ENCODE measurements around the gene COX5A. TPM values are rescaled to one million over a fixed set of nuclear protein-coding genes. Genes with fewer than 3 reads are reported as not detected.

Gene COX5A
- total and polyA plus RNA-seq, 2 of the 13 experiments (the other 11 are each of a cell fraction or from before 2014, with no cell fraction given): 158 to 218 TPM

- H3K9ac ChIP-seq (ENCODE audit: insufficient read depth, low read depth, low read length): no peak overlapping the region
- BruUV-seq (replicated peaks): no TSS peak
Observed at GRCh38 chr15:74962671-74963070, 24.8 kb upstream of the COX5A start.

More at GRCh38 chr15:74962671-74963070, 24.8 kb upstream of the COX5A start:
- no peak for FAIRE-seq
- no peak for DNase-seq (ENCODE audit: low spot score)
- ChIA-PET CTCF (ENCODE audit: low intra/inter-chr PET ratio, low total read pairs) (no interaction called here), POLR2A (no interaction called here)
- H4K20me1 ChIP-seq (ENCODE audit: insufficient read depth, low read length): no peaks in the 10 kb centered on the region
- H3K79me2 ChIP-seq (ENCODE audit: insufficient read depth, low read length): no peaks in the 10 kb centered on the region
- H2AFZ ChIP-seq (ENCODE audit: low read length): no peak overlapping the region
- no peaks in the 10 kb centered on the region for H3K9me3 ChIP-seq (ENCODE audit: low read length)
- 39% methylated on average over 2 of the region's 2 CpGs for WGBS (ENCODE audit: low lambda C conversion rate)
- in situ Hi-C loops (cut with HindIII; ENCODE audit: extremely low pct_ligation_motif_present, low pct_unique_long_range_greater_than_20kb) (no loop called here), intact Hi-C loops (cut with micrococcal nuclease; ENCODE audit: unreplicated experiment) (no loop called here)
- H3K27me3 ChIP-seq (ENCODE audit: control insufficient read depth in 1 of 2, insufficient read depth in 2 of 2, low read length in 2 of 2): peaks cover 5 to 44% of the 10 kb centered on the region in 2 experiments; a peak in 4 of 5 replicates
- no peak overlapping the region for H3K27ac ChIP-seq (ENCODE audit: extremely low read length, insufficient read depth, low read length)
- ATAC-seq: no peak
- H3K4me2 ChIP-seq (ENCODE audit: low read depth, low read length): no peak overlapping the region
- H3K36me3 ChIP-seq (replicated peaks in 1 of 2; ENCODE audit: control insufficient read depth in 1 of 2, insufficient read depth in 2 of 2, low read length in 2 of 2): no peaks in the 10 kb centered on the region
- H3K4me3 ChIP-seq (replicated peaks in 1 of 3; ENCODE audit: insufficient read depth in 1 of 3, low read depth in 2 of 3, low read length in 3 of 3): no peak overlapping the region
- H3K4me1 ChIP-seq (ENCODE audit: insufficient read depth, low read length): peaks cover 21% of the 10 kb centered on the region
- TF ChIP-seq CREB1 (IDR thresholded peaks at IDR 0.05) (no peak), CREB1 (CRISPR knock-in tag; IDR thresholded peaks at IDR 0.05) (no peak), MTF1 (CRISPR knock-in tag; IDR thresholded peaks at IDR 0.05) (no peak), TEAD2 (CRISPR knock-in tag; IDR thresholded peaks at IDR 0.05) (no peak), TBX3 (IDR thresholded peaks at IDR 0.05; ENCODE audit: borderline replicate concordance) (no peak), LCORL (IDR thresholded peaks at IDR 0.05) (no peak), LCORL (CRISPR knock-in tag; IDR thresholded peaks at IDR 0.05) (no peak), KDM6A (CRISPR knock-in tag; IDR thresholded peaks at IDR 0.05; ENCODE audit: low read depth) (no peak), THYN1 (CRISPR knock-in tag; IDR thresholded peaks at IDR 0.05; ENCODE audit: borderline replicate concordance, low read depth) (no peak), HMGXB3 (CRISPR knock-in tag; IDR thresholded peaks at IDR 0.05; ENCODE audit: borderline replicate concordance) (no peak), ZMYM3 (CRISPR knock-in tag; IDR thresholded peaks at IDR 0.05) (no peak)
- TF ChIP-seq, protein P1, sequence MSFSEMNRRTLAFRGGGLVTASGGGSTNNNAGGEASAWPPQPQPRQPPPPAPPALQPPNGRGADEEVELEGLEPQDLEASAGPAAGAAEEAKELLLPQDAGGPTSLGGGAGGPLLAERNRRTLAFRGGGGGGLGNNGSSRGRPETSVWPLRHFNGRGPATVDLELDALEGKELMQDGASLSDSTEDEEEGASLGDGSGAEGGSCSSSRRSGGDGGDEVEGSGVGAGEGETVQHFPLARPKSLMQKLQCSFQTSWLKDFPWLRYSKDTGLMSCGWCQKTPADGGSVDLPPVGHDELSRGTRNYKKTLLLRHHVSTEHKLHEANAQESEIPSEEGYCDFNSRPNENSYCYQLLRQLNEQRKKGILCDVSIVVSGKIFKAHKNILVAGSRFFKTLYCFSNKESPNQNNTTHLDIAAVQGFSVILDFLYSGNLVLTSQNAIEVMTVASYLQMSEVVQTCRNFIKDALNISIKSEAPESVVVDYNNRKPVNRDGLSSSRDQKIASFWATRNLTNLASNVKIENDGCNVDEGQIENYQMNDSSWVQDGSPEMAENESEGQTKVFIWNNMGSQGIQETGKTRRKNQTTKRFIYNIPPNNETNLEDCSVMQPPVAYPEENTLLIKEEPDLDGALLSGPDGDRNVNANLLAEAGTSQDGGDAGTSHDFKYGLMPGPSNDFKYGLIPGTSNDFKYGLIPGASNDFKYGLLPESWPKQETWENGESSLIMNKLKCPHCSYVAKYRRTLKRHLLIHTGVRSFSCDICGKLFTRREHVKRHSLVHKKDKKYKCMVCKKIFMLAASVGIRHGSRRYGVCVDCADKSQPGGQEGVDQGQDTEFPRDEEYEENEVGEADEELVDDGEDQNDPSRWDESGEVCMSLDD (CRISPR knock-in tag; IDR thresholded peaks at IDR 0.05; ENCODE audit: borderline replicate concordance): no peak
- TF ChIP-seq, protein P2, sequence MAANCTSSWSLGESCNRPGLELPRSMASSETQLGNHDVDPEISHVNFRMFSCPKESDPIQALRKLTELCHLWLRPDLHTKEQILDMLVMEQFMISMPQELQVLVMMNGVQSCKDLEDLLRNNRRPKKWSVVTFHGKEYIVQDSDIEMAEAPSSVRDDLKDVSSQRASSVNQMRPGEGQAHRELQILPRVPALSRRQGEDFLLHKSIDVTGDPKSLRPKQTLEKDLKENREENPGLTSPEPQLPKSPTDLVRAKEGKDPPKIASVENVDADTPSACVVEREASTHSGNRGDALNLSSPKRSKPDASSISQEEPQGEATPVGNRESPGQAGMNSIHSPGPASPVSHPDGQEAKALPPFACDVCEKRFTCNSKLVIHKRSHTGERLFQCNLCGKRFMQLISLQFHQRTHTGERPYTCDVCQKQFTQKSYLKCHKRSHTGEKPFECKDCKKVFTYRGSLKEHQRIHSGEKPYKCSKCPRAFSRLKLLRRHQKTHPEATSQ (CRISPR knock-in tag; IDR thresholded peaks at IDR 0.05; ENCODE audit: borderline replicate concordance): no peak
- TF ChIP-seq, protein P3, sequence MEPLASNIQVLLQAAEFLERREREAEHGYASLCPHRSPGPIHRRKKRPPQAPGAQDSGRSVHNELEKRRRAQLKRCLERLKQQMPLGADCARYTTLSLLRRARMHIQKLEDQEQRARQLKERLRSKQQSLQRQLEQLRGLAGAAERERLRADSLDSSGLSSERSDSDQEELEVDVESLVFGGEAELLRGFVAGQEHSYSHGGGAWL (CRISPR knock-in tag; IDR thresholded peaks at IDR 0.05): no peak

All from HepG2 (cell line).